Sigmoid colon (tissue), 7 donors: ENCODE measurements around the gene TPGS1. TPM values are rescaled to one million over a fixed set of nuclear protein-coding genes. Genes with fewer than 3 reads are reported as not detected.

Source experiments
- DNase-seq: peaks from one replicate; pipeline ENCODE4 v3.0.0-alpha.2; 2019
- H3K27ac ChIP-seq, 4 donors: fragments of 200-600 bp; sonication (generic); one replicate each; pipeline ENCODE4 v1.5.1; 2016 to 2019; ENCODE audit warnings: mild to moderate bottlenecking in 1 of 4
- H3K27me3 ChIP-seq, 3 donors: fragments of 200-600 bp; sonication (generic); one replicate each; pipeline ENCODE4 v1.5.1; 2019; ENCODE audit warnings: mild to moderate bottlenecking in 1 of 3
- H3K36me3 ChIP-seq, 4 donors: fragments of 200-600 bp; sonication (generic); one replicate each; pipeline ENCODE4 v1.5.1; 2016 to 2019
- H3K4me1 ChIP-seq, 4 donors: fragments of 200-600 bp; sonication (generic); one replicate each; pipeline ENCODE4 v1.5.1; 2017 to 2019
- H3K4me3 ChIP-seq, 4 donors: fragments of 200-600 bp; sonication (generic); one replicate each; pipeline ENCODE4 v1.5.1; 2017 to 2019; ENCODE audit warnings: mild to moderate bottlenecking in 2 of 4, moderate library complexity in 1 of 4
- H3K9me3 ChIP-seq, 4 donors: fragments of 200-600 bp in 3 of 4; sonication (generic) in 3 of 4; one replicate each; pipeline versions ENCODE4 v1.5.1 to v1.6.1; 2013 to 2019
- CTCF ChIP-seq, 4 experiments: fragments of 450-650 bp in 3 of 4; fragments of 200-600 bp in 1 of 4; IDR thresholded peaks; one replicate each; pipeline ENCODE4 v1.5.1; 2016 to 2019; ENCODE audit warnings: antibody characterized with exemption in 4 of 4, mild to moderate bottlenecking in 3 of 4, moderate library complexity in 2 of 4
- EP300 ChIP-seq, 4 donors: sonication (generic); formaldehyde crosslinking; IDR thresholded peaks; one replicate each; pipeline ENCODE4 v1.6.1; 2017; ENCODE audit warnings: antibody characterized with exemption in 4 of 4
- POLR2A ChIP-seq, 2 donors: fragments of 450-650 bp; IDR thresholded peaks; one replicate each; pipeline ENCODE4 v1.6.1; 2016; ENCODE audit warnings: antibody characterized with exemption in 2 of 2, mild to moderate bottlenecking in 2 of 2, moderate library complexity in 2 of 2
- POLR2AphosphoS5 ChIP-seq, 4 donors: sonication (generic); formaldehyde crosslinking; IDR thresholded peaks; one replicate each; pipeline ENCODE4 v1.6.1; 2017; ENCODE audit warnings: antibody characterized with exemption in 4 of 4
- WGBS, 2 donors: extraction: QIAGEN DNeasy Blood & Tissue Kit; methylation state at CpG; one replicate each; pipeline ENCODE4 v1.1.7; 2013; 5-methylcytosine and 5-hydroxymethylcytosine counted together
- intact Hi-C: fragments of 100-400 bp; cut with DNase I; formaldehyde crosslinking; loops from one replicate; pipeline ENCODE4 v1.15.1; 2023
- polyA plus RNA-seq, 3 donors: library from polyadenylated mRNA; stranded (reverse); fragments of 200-250 nt; gene quantifications; one replicate each; pipeline ENCODE4 v1.2.3, GENCODE V29; 2013
- total RNA-seq, 4 donors: library from RNA; depleted of rRNA; stranded (reverse); fragments of >200 nt; gene quantifications; one replicate each; pipeline ENCODE4 v1.1.0, GENCODE V29; 2016
- donor health status: healthy with polysubstance abuse.
- donor health status: Bipolar disorder and iron deficiency.
- donor health status: healthy.

The TPGS1 gene
- total and polyA plus RNA-seq, 7 donors, result 14.3 to 78.8 (median 36.3) TPM

- no peak for TF ChIP-seq POLR2A (IDR thresholded peaks at IDR 0.05)
- TF ChIP-seq POLR2AphosphoS5 (IDR thresholded peaks at IDR 0.05), result no peak
- no peak for TF ChIP-seq CTCF (IDR thresholded peaks at IDR 0.05)
- no peak for TF ChIP-seq EP300 (IDR thresholded peaks at IDR 0.05)
- Histone ChIP-seq H3K27me3 (peaks cover 0 to 17% (median 6%) of the 10 kb centered on the region in 3 donors), H3K27ac (no peak overlapping the region), H3K36me3 (peaks cover 0 to 10% (median 0%) of the 10 kb centered on the region in 4 donors), H3K4me3 (no peak overlapping the region), H3K4me1 (no peaks in the 10 kb centered on the region), H3K9me3 (no peaks in the 10 kb centered on the region)
- intact Hi-C loops, result no loop called here
- DNase-seq, result peak; percentile 67
- WGBS, 2 donors, result 62 to 71% methylated on average over 29 of the region's 29 CpGs
Observed at GRCh38 chr19:524062-524674, 16.9 kb downstream of the TPGS1 start.

- Histone ChIP-seq H3K9me3 (no peaks in the 10 kb centered on the region), H3K27ac (no peak overlapping the region), H3K4me3 (no peak overlapping the region), H3K4me1 (no peaks in the 10 kb centered on the region), H3K27me3 (peaks cover 0 to 17% (median 6%) of the 10 kb centered on the region in 3 donors), H3K36me3 (peaks cover 0 to 3% (median 0%) of the 10 kb centered on the region in 4 donors)
- intact Hi-C loops, result no loop called here
- WGBS, 2 donors, result 76 to 78% methylated on average over 18 of the region's 18 CpGs
- DNase-seq, result no peak
- TF ChIP-seq CTCF (IDR thresholded peaks at IDR 0.05) (no peak), POLR2A (IDR thresholded peaks at IDR 0.05) (no peak), EP300 (IDR thresholded peaks at IDR 0.05) (no peak), POLR2AphosphoS5 (IDR thresholded peaks at IDR 0.05) (no peak)
Observed at GRCh38 chr19:525029-525428, 17.7 kb downstream of the TPGS1 start.

GRCh38 chr19:525857-526419 is 18.6 kb downstream of the TPGS1 start:
- TF ChIP-seq EP300 (IDR thresholded peaks at IDR 0.05) (no peak), POLR2A (IDR thresholded peaks at IDR 0.05) (no peak), POLR2AphosphoS5 (IDR thresholded peaks at IDR 0.05) (no peak), CTCF (IDR thresholded peaks at IDR 0.05) (no peak)
- H3K27me3 ChIP-seq, result peaks cover 0 to 17% (median 6%) of the 10 kb centered on the region in 3 donors
- H3K4me1 ChIP-seq, result peaks cover 0 to 7% (median 6%) of the 10 kb centered on the region in 4 donors
- WGBS, 2 donors, result 55 to 58% methylated on average over 13 of the region's 13 CpGs
- H3K9me3 ChIP-seq, result no peaks in the 10 kb centered on the region
- no peaks in the 10 kb centered on the region for H3K36me3 ChIP-seq
- no peak overlapping the region for H3K4me3 ChIP-seq
- no peak overlapping the region for H3K27ac ChIP-seq
- intact Hi-C loops, result no loop called here
- no peak for DNase-seq

GRCh38 chr19:530134-531008 is 23.1 kb downstream of the TPGS1 start:
- DNase-seq, result peak; percentile 64
- 33 to 67% methylated on average over 38 of the region's 38 CpGs for WGBS, 2 donors
- H3K9me3 ChIP-seq, result no peaks in the 10 kb centered on the region
- H3K4me1 ChIP-seq, result peaks cover 0 to 37% (median 30%) of the 10 kb centered on the region in 4 donors
- H3K27ac ChIP-seq, result peak overlapping the region; percentile 98 to 100 (median 99)
- no peak for TF ChIP-seq CTCF (IDR thresholded peaks at IDR 0.05)
- no peak for TF ChIP-seq EP300 (IDR thresholded peaks at IDR 0.05)
- TF ChIP-seq POLR2A (IDR thresholded peaks at IDR 0.05), result no peak
- TF ChIP-seq POLR2AphosphoS5 (IDR thresholded peaks at IDR 0.05), result no peak
- peaks cover 0 to 1% (median 0%) of the 10 kb centered on the region in 4 donors for H3K36me3 ChIP-seq
- peak overlapping the region; percentile 74 to 94 (median 86) for H3K4me3 ChIP-seq
- peaks cover 0 to 17% (median 6%) of the 10 kb centered on the region in 3 donors for H3K27me3 ChIP-seq
- intact Hi-C loops, result loop anchor here (2.0 kb wide), 1 partner anchor 24 kb away; the partner anchor contains the start of gene TPGS1
